NCI-H2227 treated with DMSO at 0.1 percent for 48 hours (cell line): Measurements from ENCODE around the gene ACD.

Experiments used
- DNase-seq: peaks from one replicate; lab custom pipeline; 2025; lab: John Stamatoyannopoulos, UW

Gene ACD

DNA sequence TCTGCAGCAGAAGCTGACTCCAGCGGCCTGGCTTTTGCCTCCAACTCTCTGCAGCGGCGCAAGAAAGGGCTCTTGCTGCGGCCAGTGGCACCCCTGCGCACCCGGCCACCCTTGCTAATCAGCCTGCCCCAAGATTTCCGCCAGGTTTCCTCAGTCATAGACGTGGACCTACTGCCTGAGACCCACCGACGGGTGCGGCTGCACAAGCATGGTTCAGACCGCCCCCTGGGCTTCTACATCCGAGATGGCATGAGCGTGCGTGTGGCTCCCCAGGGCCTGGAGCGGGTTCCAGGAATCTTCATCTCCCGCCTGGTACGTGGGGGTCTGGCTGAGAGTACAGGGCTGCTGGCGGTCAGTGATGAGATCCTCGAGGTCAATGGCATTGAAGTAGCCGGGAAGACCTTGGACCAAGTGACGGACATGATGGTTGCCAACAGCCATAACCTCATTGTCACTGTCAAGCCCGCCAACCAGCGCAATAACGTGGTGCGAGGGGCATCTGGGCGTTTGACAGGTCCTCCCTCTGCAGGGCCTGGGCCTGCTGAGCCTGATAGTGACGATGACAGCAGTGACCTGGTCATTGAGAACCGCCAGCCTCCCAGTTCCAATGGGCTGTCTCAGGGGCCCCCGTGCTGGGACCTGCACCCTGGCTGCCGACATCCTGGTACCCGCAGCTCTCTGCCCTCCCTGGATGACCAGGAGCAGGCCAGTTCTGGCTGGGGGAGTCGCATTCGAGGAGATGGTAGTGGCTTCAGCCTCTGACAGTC, 2.0 kb upstream of the ACD start:
- no peak for DNase-seq

DNA sequence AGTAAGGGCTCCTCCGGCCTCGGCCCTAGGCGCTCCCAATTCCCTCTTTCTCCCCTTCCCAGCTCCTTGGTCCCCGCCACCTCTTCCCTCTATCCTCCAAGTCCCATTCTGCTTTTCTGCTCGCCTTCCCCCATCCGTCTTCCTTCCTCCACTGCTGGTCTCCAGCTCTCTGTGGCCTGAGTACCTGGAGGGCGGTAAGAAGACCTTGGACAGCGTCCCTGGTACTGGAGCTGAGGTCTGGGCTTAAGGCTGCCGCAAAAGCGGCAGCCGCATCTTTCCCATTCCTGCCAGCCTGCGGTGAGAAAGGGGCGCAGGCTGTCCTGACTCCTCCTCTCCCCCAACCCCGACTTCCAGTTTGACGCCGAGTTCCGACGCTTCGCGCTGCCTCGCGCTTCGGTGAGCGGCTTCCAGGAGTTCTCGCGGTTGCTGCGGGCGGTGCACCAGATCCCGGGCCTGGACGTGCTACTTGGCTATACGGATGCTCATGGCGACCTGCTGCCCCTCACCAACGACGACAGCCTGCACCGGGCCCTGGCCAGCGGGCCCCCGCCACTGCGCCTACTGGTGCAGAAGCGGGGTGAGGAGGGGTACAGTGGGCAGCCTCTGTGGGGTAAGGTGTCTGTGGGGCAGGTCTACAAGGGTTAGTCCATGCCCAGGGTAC, 1.2 kb upstream of the ACD start:
- DNase-seq = peak; percentile 64

DNA sequence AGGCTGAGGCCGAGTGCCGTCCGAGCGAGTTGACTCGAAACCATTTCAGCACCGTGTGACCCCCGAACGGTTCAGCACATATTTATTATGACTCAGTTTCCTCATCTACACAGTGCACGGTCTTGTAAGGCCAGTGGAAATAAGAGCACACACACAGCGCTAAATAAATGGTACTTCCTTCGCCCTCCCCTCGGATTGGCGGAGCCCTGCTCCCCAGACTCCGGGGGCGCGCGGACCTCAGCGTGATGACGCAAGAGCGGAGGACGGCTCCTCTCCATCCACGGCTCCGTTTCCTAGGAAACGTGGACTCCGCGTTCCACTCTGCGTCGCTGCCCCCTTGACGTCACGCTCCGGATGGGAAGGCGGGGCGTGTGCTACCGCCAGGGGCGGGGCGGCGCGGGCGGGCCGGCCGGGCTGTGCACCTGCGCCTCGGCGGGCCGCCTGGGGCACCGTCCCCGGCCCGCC, 536 bp upstream of the ACD start, which contains the start of gene PARD6A:
TSS of gene PARD6A (plus strand) at position 397 of the 465 bp plus-strand sequence. CDS start 79 bp downstream, outside the sequence.
- peak; percentile 92 for DNase-seq

DNA sequence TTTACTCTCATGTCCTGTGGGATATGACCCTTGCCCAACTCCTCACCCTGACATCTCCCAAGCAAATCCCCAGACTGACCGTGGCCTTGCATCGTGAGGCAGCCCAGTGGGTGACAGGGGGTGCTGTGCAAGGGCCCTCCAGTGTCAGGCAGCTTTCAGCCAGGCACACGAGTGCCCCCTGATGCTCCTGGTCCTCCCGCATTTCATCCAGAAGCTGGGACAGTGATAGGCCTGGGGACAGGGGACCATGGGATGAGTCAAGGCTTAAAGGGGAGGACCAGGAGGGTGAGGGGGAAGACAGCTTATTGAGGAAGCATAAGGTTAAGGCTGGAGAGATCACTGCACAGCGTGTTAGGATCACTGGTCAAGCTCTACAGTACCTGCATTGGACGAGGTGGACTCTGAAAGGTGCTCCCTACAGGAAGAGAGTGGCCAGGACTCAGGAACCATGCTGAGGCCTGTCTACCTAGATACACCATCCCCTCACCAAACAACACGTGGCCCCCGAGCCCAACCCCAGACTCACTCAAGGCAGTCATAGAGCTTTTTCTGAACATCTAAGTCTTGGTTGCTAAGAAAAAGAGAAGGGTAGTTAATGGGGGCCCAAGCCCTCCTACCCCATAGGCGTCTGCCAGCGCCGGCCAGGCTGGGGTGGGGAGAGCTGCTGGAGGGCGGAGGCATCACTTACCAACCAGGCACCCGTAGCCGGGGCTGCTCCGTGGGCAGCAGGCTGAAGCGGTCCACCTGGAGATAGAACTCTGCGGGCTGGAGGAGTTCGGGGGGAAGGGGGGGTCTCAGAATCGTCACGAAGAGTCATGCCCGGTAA, 998 bp downstream of the ACD start:
- DNase-seq = no peak

DNA sequence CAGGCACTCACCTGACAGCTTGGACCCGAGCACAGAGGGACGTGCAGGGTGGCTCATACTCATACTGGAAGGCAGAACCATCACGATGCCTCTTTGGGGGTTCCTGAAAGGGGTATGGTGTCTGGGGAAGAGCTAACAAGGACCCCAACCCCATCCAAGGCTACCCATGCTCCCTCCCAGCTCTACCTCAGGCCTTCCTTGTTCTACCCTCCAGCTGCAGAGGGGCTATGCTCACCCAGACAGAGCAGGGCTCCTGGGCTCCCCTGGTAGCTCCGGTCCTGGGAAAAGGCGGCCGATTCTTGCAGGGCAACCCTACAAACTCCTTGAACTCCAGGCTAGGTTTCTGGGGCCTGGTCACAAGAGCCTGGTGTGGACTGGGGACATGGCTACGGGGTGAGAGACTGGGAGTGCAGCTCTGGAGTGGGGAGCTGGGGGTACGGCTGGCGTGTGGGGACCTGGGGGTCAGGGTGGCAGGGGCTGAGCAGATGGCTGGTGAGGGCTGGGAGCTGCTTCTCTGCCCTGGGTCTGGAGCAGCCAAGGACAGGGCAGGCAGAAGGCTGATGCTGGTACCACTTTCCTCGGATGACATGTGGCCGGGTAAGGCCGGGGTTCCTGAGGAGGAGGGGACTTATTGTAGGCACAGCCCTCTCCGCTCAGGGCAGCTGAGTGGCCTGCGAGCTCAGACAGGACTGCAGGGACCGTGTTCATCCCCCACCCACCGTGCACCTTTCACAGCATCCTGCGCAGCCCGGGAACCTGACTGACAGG, 2.1 kb downstream of the ACD start:
- DNase-seq = no peak

DNA sequence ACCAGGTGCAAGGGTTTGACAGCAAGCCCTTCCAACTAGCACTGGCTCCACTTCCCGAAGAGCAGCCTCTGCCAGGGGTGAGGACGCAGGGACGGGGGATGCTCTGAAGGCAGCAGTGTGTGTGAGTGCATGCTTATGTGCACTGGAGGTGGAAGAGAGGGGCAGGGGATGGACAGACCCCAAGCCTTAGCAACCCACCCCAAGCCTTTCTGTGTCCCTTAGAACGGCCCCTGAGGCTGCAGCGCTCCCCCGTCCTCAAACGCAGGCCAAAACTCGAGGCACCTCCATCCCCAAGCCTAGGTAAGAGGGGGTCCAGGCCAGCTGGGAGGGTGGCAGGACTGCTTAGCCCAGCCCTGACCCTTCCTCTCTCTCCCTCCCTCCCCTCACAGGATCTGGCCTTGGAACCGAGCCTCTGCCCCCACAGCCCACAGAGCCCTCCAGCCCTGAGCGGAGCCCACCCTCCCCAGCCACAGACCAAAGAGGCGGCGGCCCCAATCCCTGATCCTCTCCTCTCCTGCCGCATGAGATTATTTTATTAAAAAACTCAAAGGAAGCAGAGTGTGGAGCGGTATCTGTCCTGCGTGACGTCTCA, 2.9 kb downstream of the ACD start:
- DNase-seq = no peak

DNA sequence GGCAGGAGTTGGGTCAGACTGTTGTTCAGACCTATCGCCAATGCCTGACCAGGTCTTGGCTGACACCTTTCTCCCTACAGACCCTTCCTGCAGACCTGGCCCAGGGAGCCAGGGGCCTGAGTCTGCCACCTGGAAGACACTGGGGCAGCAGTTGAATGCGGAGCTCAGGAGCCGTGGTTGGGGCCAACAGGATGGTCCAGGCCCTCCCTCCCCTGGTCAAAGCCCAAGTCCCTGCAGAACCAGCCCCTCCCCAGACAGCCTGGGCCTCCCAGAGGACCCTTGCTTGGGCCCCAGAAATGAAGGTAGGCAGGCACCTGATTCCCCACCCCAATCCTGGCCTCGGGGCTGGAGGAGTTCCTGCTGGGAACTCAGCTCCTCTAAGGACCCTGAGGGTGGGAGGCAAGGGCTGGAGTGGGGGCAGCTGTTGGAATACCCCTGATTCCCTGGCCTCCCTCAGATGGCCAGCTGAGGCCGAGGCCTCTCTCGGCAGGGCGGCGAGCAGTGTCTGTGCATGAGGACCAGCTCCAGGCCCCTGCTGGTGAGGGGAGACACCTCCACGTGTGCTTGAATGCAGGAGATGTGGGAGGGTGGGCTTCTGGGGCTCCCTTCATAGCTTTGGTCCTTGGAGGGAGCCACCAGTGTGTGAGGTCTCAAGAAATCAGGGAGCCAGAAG, 3.6 kb downstream of the ACD start:
- DNase-seq = no peak

DNA sequence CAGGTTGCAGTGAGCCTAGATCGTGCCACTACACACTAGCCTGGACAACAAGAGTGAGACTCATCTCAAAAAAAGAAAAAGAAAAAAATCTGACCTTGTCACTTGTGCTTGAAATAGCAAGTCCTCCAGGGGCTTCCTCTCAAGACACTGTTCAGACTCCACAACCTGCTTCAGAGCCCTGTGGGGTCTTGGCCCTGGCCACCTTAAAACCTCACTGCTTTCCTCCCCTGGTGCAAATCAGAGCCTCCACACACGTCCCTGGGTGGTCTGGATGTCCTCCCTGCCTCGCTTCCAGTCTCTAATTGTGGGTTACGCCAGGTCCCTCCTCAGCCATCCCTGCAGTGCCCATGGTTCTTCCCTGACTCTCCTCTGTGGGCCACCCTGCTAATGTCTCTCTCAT, 4.7 kb downstream of the ACD start:
- no peak for DNase-seq

DNA sequence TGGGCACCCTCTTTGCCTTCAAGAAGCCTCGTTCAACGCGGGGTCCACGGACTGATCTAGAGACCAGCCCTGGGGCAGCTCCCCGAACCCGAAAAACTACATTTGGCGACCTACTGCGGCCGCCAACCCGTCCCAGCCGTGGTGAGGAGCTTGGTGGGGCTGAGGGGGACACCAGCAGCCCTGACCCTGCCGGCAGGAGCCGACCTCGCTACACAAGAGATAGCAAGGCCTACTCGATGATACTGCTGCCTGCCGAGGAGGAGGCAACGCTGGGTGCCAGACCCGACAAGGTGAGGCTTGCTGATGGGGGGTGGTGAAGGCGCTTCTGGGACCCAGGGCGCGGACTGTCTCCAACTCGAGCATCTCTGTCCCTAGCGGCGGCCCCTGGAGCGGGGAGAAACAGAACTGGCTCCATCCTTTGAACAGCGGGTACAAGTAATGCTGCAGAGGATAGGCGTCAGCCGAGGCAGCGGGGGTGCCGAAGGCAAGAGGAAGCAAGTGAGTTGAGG, 5.6 kb downstream of the ACD start:
- no peak for DNase-seq

DNA sequence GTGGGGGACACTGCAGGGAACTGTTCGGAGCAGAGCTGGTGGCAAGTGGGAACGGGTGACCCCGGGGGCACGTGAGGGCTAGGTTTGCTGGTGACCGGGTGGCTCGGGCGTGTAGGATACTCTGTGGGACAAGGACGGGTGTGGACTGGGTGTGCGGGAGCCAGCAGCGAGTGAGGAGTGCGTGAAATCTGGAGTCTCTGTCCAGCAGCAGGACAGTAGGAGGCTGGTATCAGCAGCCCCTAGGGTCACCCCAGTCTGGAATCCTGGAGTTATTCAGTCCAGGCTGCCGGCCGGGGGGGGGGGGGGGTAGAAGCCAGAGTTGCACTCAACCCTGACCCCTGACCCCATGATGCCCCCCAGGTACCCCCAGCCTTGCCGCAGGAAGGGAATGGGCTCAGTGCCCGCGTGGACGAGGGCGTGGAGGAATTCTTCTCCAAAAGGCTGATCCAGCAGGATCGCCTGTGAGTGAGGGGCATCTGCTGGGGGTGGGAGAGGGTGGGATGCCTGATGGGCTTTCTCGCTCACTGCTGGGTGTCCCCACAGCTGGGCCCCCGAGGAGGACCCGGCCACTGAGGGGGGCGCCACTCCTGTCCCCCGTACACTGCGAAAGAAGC, 6.2 kb downstream of the ACD start:
- no peak for DNase-seq

DNA sequence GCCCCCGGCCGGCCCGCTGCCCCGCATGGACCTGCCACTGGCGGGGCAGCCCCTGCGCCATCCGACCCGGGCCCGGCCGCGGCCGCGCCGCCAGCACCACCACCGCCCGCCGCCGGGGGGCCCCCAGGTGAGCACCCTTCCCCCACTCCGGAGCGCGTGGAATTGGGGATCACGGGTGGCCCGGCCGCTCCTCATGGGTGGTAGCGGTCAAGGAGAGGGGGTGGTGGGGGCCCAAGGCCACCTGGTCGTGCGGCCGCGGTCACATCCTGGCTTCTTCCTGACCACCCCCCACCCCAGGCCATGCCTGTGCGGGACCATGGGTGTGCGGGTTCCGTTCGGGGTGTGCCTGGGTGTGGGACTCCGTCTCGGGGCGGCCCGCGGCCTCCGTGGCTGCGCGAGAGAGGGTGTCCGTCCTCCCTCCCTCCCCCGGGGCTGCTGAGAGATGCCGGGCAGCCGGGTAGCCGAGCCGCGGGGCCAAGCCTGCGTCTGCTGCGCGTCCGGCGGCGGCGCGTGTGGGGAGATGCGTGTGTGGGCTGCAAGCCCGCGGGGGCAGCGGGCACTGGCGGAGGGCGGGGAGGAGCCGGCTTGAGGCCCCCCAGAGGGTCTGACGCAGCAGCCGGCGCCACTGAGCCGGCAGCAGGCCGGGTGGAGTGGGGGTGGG, 6.8 kb downstream of the ACD start:
- DNase-seq = peak; percentile 31

DNA sequence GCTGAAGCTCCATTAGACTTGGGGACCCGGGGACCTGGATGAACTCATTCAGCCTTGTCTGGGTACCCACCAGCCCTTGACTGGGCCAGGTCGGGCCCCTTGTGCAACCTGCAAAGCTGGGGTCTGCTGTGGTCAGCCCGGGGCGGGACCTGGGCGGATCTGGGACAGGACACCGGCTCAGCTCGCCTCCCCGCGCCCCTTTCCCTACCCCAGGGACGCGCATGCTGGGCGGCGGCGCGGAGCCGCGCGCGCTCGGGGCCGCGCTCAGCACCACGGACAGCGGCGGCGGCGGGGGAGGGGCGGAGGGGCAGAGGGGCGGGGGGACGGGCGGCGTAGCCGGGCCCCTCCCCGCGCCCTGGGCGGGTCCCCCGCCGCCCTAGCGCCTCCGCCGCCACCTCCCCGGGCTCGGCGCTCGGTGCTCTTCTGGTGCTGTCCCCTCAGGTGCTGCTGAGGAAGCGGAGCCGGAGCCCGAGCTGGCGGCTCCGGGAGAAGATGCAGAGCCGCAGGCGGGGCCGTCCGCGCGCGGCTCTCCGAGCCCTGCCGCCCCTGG, 7.4 kb downstream of the ACD start:
- no peak for DNase-seq

DNA sequence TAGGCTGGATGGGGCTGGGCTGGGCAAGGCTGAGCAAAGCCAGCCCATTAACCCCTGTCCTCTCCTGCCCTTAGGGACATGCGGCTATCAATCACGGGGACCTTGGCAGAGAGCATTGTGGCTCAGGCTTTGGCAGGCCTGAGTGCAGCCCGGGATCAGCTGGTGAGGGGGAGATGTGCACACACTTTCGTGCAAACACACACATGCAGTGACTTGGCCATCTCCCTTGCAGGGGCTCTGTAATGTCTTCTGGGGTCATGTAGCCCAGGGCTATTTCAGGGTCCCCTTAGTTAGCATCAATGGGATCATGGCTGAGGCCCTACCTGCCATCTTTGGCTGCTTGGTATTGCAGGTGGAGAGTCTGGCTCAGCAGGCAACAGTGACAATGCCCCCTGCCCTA, 8.2 kb downstream of the ACD start:
- DNase-seq = no peak

DNA sequence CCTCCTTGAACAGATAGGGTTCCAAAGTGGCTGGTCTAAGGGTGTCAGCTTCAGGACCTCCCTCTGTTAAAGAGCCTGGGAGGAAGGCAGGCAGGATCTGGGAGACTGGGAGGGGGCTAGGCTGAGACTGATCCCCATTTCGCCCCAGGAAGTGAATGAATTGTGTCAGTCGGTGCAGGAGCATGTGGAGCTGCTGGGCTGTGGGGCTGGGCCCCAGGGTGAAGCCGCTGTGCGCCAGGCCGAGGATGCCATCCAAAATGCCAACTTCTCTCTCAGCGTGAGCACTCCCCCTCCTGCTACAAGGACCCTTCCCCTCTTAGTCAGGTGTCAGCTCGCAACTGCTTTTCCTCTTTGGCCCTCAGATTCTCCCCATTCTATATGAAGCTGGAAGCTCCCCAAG, 9.0 kb downstream of the ACD start:
- DNase-seq = no peak

DNA sequence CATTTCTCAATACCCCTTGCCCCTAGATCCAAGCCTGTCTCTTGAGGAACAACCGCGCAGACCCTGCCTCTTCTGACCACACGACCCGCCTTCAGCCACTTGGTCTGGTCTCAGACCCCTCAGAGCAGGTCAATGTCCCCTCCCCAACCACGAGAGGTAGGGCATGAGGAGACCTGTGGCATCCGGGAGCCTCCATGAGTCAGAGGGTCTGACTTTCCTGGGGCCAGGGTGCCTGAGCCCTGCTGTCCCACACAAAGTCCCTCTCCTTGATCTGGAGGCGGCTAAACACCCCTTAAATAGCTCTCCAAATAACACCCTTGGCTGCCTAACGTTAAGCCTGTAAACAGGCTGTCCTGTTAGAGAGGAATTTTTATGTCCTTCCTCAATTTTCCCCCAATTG, 10.0 kb downstream of the ACD start:
- no peak for DNase-seq

DNA sequence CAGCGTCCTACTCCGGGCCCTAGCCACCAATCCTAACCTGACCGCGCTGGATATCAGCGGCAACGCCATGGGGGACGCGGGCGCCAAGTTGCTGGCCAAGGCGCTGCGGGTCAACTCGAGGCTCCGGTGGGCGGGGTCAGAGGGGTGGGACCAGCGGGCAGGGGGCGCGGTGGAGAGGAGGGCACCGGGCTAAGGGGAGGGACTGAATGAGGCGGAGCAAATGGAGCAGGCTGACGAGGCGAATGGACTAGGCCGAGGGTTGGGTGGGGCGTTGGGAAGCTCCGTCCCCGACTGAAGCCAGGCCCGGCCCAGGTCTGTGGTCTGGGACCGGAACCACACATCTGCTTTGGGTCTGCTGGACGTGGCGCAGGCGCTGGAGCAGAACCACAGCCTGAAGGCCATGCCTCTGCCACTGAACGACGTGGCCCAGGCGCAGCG, 10.5 kb downstream of the ACD start:
- no peak for DNase-seq

DNA sequence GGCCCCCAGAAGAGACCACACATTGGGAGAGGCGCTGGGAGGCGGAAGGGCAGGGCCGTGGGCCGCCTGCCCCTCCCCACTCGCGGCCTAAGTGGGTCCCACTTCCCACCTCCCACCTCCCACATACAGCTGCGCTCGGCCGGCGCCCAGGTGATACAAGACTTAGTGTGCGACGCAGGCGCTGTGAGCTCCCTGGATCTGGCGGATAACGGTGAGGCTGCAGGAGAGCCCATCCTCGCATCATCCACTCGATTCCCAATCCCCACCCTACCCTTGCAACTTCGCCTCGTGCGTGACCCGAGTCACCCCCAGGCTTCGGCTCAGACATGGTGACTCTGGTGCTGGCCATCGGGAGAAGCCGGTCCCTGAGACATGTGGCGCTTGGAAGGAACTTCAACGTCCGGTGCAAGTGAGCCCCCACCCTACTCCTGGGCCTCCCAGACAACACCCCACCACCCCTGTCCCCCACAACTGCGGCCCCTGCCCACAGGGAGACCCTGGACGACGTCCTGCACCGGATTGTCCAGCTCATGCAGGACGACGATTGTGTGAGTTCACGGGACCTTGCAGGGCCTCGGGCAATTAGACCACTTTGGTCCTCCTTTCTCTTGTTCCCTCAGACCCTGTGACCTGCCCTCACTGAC, 11.2 kb downstream of the ACD start:
- no peak for DNase-seq

DNA sequence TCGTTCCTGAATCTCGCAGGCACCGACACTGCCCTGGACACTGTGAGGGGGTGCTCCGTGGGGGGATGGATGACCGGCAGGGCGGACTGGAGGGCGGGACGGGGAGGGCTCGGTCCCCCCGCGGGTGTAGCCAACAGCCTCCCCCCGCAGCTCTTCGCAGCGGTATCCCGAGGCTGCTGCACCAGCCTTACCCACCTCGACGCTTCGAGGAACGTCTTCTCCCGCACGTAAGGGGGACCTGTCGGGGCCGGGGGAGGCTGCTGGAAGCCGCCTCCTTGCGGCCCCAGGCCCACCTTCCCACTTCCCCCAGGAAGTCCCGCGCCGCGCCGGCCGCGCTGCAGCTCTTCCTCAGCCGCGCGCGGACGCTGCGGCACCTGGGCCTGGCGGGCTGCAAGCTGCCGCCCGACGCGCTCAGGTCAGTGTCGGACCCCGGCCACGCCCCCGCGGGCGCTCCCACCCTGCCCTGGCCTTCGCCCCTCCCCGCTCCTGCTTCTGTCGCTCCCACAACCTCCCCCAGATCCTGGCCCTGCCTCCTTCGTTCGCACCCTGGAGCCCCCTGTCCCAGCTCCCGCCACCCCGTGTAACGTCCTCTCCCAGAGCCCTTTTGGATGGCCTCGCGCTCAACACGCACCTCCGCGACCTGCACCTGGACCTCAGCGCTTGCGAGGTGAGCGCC, 11.8 kb downstream of the ACD start:
- no peak for DNase-seq
